Neural crest cell (in vitro differentiated cells): Measurements from ENCODE around the gene RER1. TPM values are rescaled to one million over a fixed set of nuclear protein-coding genes. Genes with fewer than 3 reads are reported as not detected.

Experiments used
- DNase-seq: peaks from one replicate; pipeline ENCODE4 v3.0.0; 2021; ENCODE audit warnings: low read depth, mixed read lengths, low spot score
- H3K27ac Mint-ChIP-seq: one replicate; pipeline ENCODE4 v1.8.0; 2021; ENCODE audit warnings: mild to moderate bottlenecking, mixed read lengths; ENCODE audit not compliant: unreplicated experiment
- H3K27me3 Mint-ChIP-seq: 2 replicates; pipeline ENCODE4 v1.8.0; 2021; ENCODE audit warnings: low read depth, mild to moderate bottlenecking, mixed read lengths
- H3K36me3 Mint-ChIP-seq: 2 replicates; pipeline ENCODE4 v1.8.0; 2021; ENCODE audit warnings: low read depth, mild to moderate bottlenecking, mixed read lengths
- H3K4me1 Mint-ChIP-seq: 2 replicates; pipeline ENCODE4 v1.8.0; 2021; ENCODE audit warnings: mixed read lengths
- H3K4me3 Mint-ChIP-seq: one replicate; pipeline ENCODE4 v1.8.0; 2021; ENCODE audit warnings: mild to moderate bottlenecking, mixed read lengths
- H3K9me3 Mint-ChIP-seq: 2 replicates; pipeline ENCODE4 v1.8.0; 2021; ENCODE audit warnings: mixed read lengths
- CTCF ChIP-seq: fragments of 200-600 bp; sonication (generic); conservative IDR thresholded peaks from 2 replicates; pipeline ENCODE4 v1.5.0; 2021; ENCODE audit warnings: antibody characterized with exemption, mild to moderate bottlenecking
- total RNA-seq: library from RNA; stranded (reverse); gene quantifications from 2 replicates; pipeline ENCODE4 v1.2.1, GENCODE V29; 2021

The RER1 gene
- total RNA-seq, 1 donor from 2014 or later: 108 TPM

GRCh38 chr1:2409745-2410144 lies 18.1 kb downstream of the RER1 start:
- Mint-ChIP-seq H3K36me3 (no peaks in the 10 kb centered on the region), H3K4me1 (peaks cover 9% of the 10 kb centered on the region), H3K27me3 (peaks cover 5% of the 10 kb centered on the region), H3K9me3 (no peaks in the 10 kb centered on the region), H3K4me3 (peak overlapping the region; percentile 77), H3K27ac (no peak overlapping the region)
- DNase-seq: no peak
- no peak for TF ChIP-seq CTCF

DNA sequence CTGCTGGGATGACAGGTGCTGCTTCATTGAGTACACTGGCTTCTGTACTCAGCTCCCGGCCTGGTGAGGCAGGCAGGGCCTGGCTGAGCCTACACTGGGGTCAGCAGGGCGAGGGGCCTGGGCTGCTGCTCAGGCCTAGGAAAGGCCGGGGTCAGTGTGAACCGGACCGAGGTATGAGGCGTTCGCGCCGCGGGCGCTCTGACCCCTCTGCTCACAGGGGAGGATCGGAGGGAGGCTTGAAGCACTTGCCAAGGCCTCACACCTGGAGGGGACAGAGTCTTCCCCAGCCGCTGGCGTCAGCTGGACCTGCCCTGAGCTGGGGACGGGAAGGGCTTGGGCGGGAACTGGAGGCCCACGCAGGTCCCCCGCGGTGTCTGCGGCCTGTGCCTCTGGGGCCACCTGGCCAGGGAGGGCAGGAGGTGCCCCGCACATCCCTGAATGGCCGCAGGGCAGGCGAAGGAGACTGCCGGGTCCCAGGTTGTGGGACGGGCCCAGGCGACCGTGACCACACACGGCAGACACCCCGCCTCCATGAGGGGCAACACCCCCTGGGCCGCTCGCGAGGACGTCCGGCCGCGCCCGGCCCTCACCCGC lies 20.3 kb downstream of the RER1 start:
- Mint-ChIP-seq H3K27ac (peak overlapping the region; percentile 78), H3K4me1 (peaks cover 9% of the 10 kb centered on the region), H3K4me3 (peak overlapping the region; percentile 89), H3K36me3 (no peaks in the 10 kb centered on the region), H3K27me3 (peaks cover 9% of the 10 kb centered on the region), H3K9me3 (no peaks in the 10 kb centered on the region)
- no peak for DNase-seq
- no peak for TF ChIP-seq CTCF

- Mint-ChIP-seq H3K27me3 (peaks cover 12% of the 10 kb centered on the region), H3K4me1 (peaks cover 9% of the 10 kb centered on the region), H3K4me3 (peak within 1 kb of the TSS; percentile 89), H3K27ac (peak within 1 kb of the TSS; percentile 78), H3K9me3 (no peaks in the 10 kb centered on the region), H3K36me3 (no peaks in the 10 kb centered on the region)
- DNase-seq: peak; percentile 98
- no peak for TF ChIP-seq CTCF
Measured at GRCh38 chr1:2412395-2412772, 20.7 kb downstream of the RER1 start, which contains the start of gene PEX10. Gene PEX10, minus strand, starts transcription at chr1:2412564. Its CDS starts 62 bp downstream, at chr1:2412502.

DNA sequence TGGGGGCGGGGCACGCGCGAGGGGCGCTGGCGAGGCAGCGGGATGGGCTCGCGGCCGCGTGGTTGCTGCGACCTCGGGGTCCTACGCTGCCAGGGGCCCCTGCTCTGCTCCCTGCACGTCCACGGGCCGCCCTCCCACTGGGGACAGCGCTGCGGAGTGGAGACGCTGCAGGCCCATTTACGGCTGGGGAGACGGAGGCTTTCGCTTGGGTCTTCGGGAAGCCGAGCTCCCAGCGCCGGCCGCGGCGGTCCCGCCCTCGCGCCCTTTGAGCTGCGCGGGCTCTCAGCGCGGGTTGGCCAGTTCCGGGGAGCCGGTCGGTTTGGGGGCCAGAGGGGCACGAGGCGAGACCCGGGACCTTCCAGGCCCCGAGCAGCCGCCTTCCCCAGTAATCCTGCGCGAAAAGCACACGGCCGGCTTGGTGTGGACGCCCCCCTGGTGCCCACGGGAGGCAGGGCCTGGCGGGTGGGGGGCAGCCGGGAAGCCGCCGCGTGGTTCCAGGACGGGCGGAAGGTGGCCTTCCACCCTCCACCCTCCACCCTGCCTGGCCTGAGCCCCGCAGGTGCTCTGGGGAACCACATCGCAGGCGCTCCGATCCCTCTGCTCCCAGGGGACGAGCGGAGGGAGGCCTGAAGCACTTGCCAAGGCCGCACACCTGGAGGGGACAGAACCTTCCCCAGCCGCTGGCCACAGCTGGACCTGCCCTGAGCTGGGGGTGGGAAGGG lies 21.3 kb downstream of the RER1 start:
- no peak for DNase-seq
- no peak for TF ChIP-seq CTCF
- Mint-ChIP-seq H3K27ac (no peak overlapping the region), H3K9me3 (no peaks in the 10 kb centered on the region), H3K4me1 (peaks cover 9% of the 10 kb centered on the region), H3K4me3 (peak overlapping the region; percentile 56), H3K36me3 (no peaks in the 10 kb centered on the region), H3K27me3 (peaks cover 12% of the 10 kb centered on the region)

DNA sequence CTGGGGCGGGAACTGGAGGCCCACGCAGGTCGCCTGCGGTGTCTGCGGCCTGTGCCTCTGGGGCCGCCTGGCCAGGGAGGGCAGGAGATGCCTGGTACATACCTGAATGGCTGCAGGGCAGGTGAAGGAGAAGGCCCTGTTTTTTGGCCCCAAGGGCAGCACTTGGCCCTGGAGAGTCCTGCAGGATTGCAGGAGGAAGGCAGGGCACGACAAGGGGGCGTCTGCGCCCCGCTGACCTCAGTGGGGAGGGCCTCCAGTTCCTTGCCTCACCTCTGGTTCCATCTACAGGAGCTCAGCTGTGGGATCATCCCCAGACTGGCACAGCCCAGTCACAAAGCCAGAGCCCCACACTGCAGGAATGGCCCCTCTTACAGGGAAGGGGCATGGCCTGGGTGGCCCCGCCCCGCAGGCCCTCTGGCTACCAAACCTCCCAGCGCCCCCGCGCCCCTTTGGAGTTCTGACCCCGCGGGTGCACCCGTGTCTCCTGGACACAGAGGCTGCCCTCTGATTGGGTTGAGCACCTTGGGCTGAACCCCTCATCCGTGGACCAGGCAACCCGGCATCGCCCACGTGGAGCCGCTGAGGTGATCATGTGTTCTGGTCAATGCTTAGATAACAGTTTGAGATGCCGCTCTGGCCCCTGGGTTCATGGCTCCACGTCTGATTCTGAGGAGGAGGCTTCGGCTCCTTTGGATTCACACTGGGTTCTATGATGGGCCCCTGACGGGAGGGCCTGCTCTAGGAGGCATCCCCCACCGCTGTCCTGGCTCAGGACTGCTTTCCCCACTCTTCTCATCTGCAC lies 22.1 kb downstream of the RER1 start:
- no peak for DNase-seq
- H3K36me3 Mint-ChIP-seq: no peaks in the 10 kb centered on the region
- H3K4me1 Mint-ChIP-seq: peaks cover 9% of the 10 kb centered on the region
- peaks cover 13% of the 10 kb centered on the region for H3K27me3 Mint-ChIP-seq
- TF ChIP-seq CTCF: no peak
- H3K9me3 Mint-ChIP-seq: no peaks in the 10 kb centered on the region
- H3K27ac Mint-ChIP-seq: no peak overlapping the region
- peak overlapping the region; percentile 93 for H3K4me3 Mint-ChIP-seq
